GM19467 (cell line): Measurements from ENCODE around the gene ABCA1.

Experiments
- ATAC-seq: cut with Tn5 transposase; IDR thresholded peaks from one replicate; pipeline ENCODE4 v1.9.1; 2021; ENCODE audit warnings: mild to moderate bottlenecking, moderate library complexity; ENCODE audit not compliant: unreplicated experiment

The ABCA1 gene

DNA sequence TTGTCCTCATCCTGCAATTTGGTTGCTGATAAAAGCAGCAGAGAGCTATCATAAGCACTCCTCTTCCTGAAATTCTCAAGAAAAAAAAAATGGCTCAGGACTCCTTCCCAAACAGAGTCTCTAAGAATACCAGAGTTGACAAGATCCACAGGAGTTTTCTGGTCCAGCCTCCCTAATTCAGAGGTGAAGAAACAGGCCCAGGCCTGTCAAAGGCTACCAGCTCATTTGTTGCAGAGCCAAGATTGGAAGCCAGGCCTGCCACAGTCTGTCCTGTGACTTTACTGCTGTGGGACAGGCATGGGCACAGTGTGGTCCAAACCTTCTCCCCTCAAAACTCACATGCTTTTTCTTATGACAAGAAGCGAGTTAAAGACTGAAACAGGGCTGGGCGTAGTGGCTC is 122.5 kb downstream of the ABCA1 start:
- no peak for ATAC-seq

DNA sequence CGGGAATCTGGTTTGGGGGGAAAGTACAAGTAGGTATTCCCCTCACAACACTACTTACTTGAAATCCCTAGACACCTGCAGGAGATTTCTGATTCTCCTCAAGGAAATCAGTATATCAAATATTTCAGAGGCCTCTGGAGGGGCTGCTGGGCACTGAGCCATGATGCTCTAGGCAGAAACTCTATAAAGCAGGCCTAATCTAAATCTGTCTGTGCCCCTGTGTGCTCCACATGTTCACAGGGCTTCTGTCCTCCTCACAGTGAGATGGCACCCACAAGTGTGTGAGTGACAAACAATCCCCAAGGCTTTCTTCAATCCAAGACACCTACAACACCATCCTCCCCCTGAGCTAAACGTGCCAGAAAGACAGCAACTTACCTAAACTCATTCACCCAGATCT is 125.0 kb downstream of the ABCA1 start:
- no peak for ATAC-seq

DNA sequence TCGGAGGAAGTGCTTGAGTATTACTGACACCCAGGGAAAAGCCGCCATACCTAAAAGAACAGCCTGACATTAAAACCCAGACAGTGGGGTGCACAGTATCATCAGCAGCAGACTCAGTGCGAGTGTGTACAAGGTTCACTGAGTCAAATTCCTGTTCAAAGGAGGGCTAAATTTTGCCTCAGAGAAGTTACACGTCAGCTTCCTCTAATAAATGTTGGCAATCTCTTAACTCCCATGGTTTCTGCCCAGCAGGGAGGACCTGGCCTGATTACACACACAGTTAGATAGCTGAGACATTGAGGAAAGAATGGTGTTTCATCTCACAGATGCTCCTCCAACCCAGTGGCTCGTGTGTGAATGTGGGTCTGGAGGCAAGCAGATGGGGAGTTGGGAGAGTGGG is 125.8 kb downstream of the ABCA1 start:
- no peak for ATAC-seq

DNA sequence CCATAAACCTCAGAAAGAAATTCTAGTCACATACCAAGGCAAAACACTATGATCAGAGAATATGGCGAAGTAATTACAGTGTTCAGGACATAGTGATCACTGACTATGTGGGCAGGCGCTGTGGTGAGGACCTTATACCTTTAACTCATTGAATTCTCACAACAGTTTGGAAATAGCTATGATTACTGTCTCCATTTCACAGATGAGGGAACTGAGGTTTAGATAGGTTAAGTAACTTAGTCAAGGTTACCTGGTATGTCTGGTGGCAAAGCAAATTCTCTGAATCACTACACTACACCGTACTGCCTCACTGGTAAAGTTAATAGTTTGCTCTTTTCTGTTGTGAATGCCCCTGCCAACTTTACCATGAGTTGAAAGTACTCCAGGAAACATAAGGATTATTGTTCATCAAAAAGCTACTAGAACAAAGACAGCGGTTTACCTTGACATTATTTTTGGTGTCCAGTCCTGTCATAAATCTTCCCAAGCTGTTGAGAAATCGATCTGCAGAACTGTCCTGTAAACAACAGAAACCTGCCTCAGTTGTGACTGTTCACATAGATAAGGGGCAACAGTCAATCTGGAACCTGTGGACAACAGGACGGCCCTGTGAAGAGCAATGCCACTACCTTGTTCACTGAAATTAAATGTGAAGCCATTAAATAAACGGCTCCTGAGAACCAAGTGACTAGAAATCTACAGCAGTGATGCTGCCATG is 127.7 kb downstream of the ABCA1 start:
- ATAC-seq: no peak

- ATAC-seq: no peak
Observed at GRCh38 chr9:104798209-104798995, 129.6 kb downstream of the ABCA1 start.

GRCh38 chr9:104795857-104796256 is 132.1 kb downstream of the ABCA1 start:
- no peak for ATAC-seq

DNA sequence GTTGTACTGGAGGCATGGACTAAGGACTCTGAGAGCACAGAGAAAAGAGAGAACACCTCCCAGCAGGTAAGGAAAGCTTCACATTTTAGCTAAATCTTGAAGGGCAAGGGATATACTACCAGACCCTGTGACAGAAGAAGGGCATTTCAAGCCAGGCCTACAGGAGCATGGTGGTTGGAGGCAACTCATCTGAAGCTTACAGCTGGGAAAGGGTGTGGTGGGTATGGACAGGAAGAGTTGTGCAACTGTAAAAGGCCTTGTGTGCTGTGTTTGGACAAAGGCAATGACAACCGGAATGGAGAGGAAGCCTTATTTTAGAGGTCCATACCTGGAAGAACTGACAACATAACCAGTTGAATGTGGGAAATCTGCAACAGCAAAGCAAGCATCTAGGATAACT is 132.9 kb downstream of the ABCA1 start:
- no peak for ATAC-seq

GRCh38 chr9:104794070-104794469 is 133.9 kb downstream of the ABCA1 start:
- no peak for ATAC-seq

- no peak for ATAC-seq
Observed at GRCh38 chr9:104788251-104788650, 139.7 kb downstream of the ABCA1 start.

DNA sequence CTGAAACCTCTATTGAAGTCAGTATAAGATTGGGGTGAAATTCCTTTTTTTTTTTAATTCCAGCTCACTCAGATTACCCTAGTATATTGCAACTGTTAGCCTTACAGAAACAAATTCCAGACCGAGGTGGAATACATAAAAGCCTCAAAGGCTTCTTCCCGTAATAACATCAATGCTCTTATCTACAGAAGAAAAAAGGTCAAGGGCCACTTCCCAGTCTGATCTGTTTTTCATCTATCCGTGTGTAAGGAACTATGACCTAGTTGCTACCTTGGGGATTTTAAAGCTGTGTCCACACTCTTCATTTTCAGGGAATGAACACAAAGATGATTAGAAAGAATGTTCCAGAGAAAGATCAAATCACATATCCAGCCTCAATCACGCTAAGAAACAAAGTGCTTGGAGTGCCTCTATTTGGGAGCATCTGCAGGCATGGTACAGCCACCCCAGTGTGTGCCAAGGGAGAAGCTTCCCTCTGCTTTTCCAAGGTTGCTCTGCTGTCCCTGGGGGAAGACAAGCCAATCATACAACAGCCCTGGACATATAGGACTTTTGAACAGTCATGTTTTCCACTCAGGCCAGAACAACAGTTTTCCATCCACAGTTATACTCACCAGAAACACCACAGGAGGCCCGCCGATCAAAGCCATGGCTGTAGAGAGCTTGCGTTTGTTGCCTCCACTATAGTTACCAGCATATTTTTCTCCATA is 140.5 kb downstream of the ABCA1 start:
- no peak for ATAC-seq

DNA sequence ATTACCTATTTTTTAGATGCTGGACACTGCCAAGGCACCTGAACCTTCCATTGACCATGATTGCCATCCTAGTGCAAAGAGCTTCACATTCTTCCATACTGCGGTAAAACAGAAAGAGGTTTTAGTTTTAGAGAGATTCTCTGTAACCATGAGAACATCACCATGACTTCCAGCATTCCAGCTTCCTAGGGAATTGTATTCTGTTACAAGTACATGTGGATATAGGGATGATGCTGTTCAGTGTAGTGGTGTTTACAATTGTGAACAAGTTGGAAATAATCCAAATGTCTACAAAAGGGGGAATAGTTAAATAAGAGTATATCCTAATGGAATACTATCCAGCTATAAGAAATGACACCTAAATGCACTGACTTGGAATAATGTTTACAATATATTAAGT is 141.7 kb downstream of the ABCA1 start:
- no peak for ATAC-seq

DNA sequence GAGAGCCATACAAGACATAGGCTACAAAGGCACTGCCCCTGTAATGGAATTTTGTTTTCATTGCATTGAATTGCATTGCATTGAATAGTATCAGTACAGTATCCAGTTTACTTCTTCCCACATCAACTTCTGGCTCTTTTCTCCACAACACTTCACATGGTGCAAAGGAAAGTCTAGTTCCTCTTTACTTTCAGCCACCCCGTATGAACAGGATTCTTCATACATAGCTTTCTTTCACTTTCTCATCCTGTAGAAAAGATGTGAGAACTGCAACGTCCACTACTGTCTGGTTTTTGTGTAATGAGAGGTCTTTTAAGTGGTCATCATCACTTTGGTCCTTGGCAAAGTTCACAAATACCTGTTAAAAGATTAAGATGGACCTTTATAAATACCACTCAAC is 143.9 kb downstream of the ABCA1 start:
- ATAC-seq: peak; percentile 86

GRCh38 chr9:104783588-104783987 is 144.4 kb downstream of the ABCA1 start:
- ATAC-seq: no peak

DNA sequence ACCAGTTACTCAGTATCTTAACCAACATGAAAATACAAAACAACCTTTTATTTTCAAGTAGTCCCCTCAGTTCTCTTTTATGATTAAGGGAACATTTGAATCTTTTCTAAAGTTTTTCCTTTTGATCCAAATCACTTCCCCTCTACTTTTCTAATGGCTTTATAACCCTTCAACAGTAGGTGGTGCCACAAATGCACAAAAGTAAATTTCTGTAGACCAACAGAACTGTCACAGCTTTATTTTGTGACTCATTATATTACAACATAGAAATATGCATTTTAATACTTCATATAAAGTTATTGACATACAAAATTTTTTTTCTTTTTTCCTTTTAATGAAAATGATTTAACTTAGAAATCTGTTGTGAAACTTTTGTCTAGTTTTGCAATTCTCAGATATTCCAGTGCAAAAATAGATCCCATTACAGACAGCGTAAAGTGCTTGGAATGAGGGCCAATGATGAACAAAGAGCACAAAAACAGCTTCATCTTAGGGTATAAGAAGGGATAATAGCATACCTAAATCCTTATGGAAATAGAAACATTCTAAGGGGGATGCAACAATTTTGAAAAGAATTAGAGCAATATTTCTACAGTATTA is 147.1 kb downstream of the ABCA1 start:
- ATAC-seq: no peak

- no peak for ATAC-seq
Observed at GRCh38 chr9:104779946-104780535, 147.9 kb downstream of the ABCA1 start.

DNA sequence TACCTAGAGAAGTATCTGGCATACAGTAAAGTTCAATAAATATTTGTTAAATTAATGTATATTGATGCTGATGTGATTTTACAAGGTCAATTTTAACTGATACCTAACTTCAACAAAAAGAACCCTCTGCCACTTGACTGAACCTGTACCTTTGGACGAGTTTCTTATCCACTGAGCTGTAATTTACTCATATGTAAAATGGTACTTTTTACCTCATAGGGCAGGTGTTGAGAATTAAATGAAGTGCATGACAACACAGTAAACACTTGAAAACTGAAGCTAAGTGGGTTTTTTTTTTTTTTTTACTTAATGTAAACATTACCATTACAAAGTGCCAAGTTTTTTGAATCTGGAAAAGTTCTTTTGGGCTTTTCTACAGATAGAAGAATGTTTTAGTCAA is 148.6 kb downstream of the ABCA1 start:
- ATAC-seq: no peak

DNA sequence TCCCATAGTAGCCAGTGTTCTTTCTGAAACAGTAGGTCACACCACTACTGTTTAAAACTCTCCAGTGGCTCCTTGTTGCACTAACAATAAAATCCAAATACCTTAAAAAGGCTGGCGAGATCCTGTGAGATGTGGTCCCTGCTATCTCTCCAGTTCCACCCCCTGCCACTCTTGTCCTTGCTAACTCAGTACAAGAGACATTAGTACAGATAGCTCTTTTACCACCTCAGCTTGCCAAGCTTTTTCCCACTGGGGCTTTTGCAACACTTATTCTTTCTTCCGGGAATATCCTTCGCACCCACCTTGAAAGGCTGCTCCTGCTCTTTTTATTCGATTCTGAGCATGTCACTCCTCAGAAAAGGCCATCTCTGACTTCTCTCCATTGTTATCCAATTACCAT is 149.2 kb downstream of the ABCA1 start:
- ATAC-seq: no peak

- ATAC-seq: no peak
Observed at GRCh38 chr9:104776797-104777196, 151.2 kb downstream of the ABCA1 start.

DNA sequence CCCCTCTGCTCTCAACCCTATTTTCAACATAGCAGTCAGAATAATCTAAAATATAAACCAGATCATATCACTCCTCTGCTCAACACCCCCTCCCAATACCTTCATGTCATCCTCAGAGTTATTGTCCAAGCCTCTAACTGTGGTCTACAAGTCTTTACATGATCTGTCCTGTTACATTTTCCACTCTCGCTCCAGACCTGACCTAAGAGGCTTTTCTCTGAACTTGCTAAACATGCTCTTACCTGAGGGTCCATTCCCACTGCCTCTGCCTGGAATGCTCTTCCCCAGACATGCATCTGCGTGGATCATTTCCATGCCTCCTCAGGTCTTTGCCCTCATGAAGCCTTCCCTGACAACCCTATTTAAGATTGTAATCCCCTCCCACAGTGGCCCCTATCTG is 152.0 kb downstream of the ABCA1 start:
- no peak for ATAC-seq

DNA sequence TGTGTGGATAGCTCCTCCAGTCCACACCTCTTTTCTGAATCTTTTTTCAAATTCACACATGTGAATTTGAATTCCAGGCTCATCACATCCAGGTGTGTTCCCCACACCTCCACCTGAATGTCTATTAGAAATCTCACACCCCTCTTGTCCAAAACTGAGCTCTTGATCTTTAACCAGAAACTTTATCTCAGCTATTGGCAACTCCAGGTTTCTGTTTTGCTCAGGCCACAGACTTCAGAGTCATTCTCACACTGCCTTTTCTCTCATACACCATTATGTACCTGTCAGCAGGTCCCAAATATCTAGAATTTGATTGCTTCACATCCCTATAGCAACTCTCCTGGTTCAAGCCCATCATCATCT is 152.4 kb downstream of the ABCA1 start:
- ATAC-seq: peak; percentile 55
